GM12891 (cell line): ENCODE measurements around the gene KRT4.

Experiments used
- POLR2A ChIP-seq: IDR thresholded peaks from 2 replicates; pipeline ENCODE4 v1.6.1; 2011; ENCODE audit warnings: low read depth, low read length, control low read depth
- TAF1 ChIP-seq: IDR thresholded peaks from 2 replicates; pipeline ENCODE4 v1.6.1; 2011; ENCODE audit warnings: low read depth, low read length, control low read depth

GRCh38 chr12:52832985-52833905, 19.3 kb upstream of the KRT4 start:
- no peak for TF ChIP-seq TAF1
- no peak for TF ChIP-seq POLR2A
